SKM-1 (cell line): ENCODE data around the gene UVRAG.

Experiments
- DNase-seq: peaks from one replicate; lab custom pipeline; 2025; ENCODE audit not compliant: unreplicated experiment; lab: John Stamatoyannopoulos, UW

The UVRAG gene

GRCh38 chr11:76134239-76134638 lies 319.2 kb downstream of the UVRAG start:
- DNase-seq = no peak

GRCh38 chr11:76135491-76135890 lies 320.5 kb downstream of the UVRAG start:
- DNase-seq = no peak

- no peak for DNase-seq
Measured at GRCh38 chr11:76139314-76139713, 324.3 kb downstream of the UVRAG start.

- no peak for DNase-seq
Measured at GRCh38 chr11:76140912-76141574, 326.0 kb downstream of the UVRAG start.

GRCh38 chr11:76141901-76142588 lies 327.0 kb downstream of the UVRAG start:
- no peak for DNase-seq

- no peak for DNase-seq
Measured at GRCh38 chr11:76143274-76143673, 328.3 kb downstream of the UVRAG start.

GRCh38 chr11:76147106-76147740 lies 332.2 kb downstream of the UVRAG start:
- DNase-seq = no peak

GRCh38 chr11:76148231-76148630 lies 333.2 kb downstream of the UVRAG start:
- DNase-seq = no peak

GRCh38 chr11:76148941-76149613 lies 334.1 kb downstream of the UVRAG start:
- no peak for DNase-seq

- DNase-seq = no peak
Measured at GRCh38 chr11:76149713-76150112, 334.7 kb downstream of the UVRAG start.

GRCh38 chr11:76150141-76150540 lies 335.1 kb downstream of the UVRAG start:
- no peak for DNase-seq

GRCh38 chr11:76151556-76152085 lies 336.6 kb downstream of the UVRAG start:
- DNase-seq = no peak

GRCh38 chr11:76152086-76152681 lies 337.2 kb downstream of the UVRAG start:
- DNase-seq = peak; percentile 56

GRCh38 chr11:76152741-76153570 lies 337.9 kb downstream of the UVRAG start:
- no peak for DNase-seq

- DNase-seq = no peak
Measured at GRCh38 chr11:76153571-76153923, 338.5 kb downstream of the UVRAG start.

- DNase-seq = no peak
Measured at GRCh38 chr11:76155500-76156227, 340.7 kb downstream of the UVRAG start.

- no peak for DNase-seq
Measured at GRCh38 chr11:76156971-76157427, 342.0 kb downstream of the UVRAG start.

GRCh38 chr11:76157891-76158290 lies 342.9 kb downstream of the UVRAG start:
- DNase-seq = no peak
